Measurements from ENCODE around the gene ZRANB1. TPM values are rescaled to one million over a fixed set of nuclear protein-coding genes. Genes with fewer than 3 reads are reported as not detected.

ZRANB1 gene
- polyA plus RNA-seq, 4 donors, result 6.3 to 17.0 (median 8.2) TPM

- H3K36me3 ChIP-seq (ENCODE audit: control insufficient read depth in 3 of 3, insufficient read depth in 2 of 3, low read depth in 1 of 3, low read length in 3 of 3), result peaks cover 4 to 12% (median 6%) of the 10 kb centered on the region in 3 donors
- DNase-seq (no peak), FAIRE-seq (no peak)
- H3K4me1 ChIP-seq (ENCODE audit: control insufficient read depth in 3 of 3, insufficient read depth in 2 of 3, low read depth in 1 of 3, low read length in 2 of 3), result no peaks in the 10 kb centered on the region
- H3K27ac ChIP-seq (ENCODE audit: low read depth in 1 of 3, low read length in 2 of 3), result no peak overlapping the region
- WGBS, 3 donors, result 96 to 98% (median 97%) methylated on average over 5 of the region's 5 CpGs
- H3K27me3 ChIP-seq (ENCODE audit: control insufficient read depth in 3 of 3, insufficient read depth in 3 of 3, low read length in 3 of 3), result no peaks in the 10 kb centered on the region
- H3K9me3 ChIP-seq (ENCODE audit: control insufficient read depth in 2 of 2, insufficient read depth in 1 of 2, low read depth in 1 of 2, low read length in 1 of 2), result no peaks in the 10 kb centered on the region
- no peak overlapping the region for H3K4me3 ChIP-seq (ENCODE audit: low read depth in 1 of 3, low read length in 3 of 3)
Observed at GRCh38 chr10:124949543-124949942, 7.6 kb downstream of the ZRANB1 start.

DNA sequence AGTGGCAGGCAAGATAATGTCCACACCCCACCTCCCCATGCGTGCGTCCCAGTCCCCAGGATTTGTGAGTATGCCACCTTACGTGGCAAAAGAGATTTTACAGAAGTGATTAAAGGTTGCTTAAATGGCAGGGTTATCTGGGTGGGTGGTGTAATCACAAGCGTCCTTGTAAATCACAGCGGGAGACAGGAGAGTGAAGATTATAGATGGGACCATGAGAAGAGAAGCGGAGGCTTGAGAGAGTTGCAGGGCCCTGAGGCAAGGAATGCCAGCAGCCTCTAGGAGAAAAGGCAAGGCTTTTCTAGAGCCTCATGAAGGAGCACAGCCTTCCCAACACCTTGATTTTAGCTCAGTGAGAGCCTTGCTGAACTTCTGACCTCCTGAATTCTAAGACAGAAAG is 10.2 kb downstream of the ZRANB1 start:
- H3K4me3 ChIP-seq (ENCODE audit: low read depth in 1 of 3, low read length in 3 of 3), result no peak overlapping the region
- H3K4me1 ChIP-seq (ENCODE audit: control insufficient read depth in 3 of 3, insufficient read depth in 2 of 3, low read depth in 1 of 3, low read length in 2 of 3), result peaks cover 0 to 6% (median 0%) of the 10 kb centered on the region in 3 donors
- no peaks in the 10 kb centered on the region for H3K9me3 ChIP-seq (ENCODE audit: control insufficient read depth in 2 of 2, insufficient read depth in 1 of 2, low read depth in 1 of 2, low read length in 1 of 2)
- 85 to 93% (median 86%) methylated on average over 6 of the region's 6 CpGs for WGBS, 3 donors
- DNase-seq (no peak), FAIRE-seq (no peak)
- no peaks in the 10 kb centered on the region for H3K27me3 ChIP-seq (ENCODE audit: control insufficient read depth in 3 of 3, insufficient read depth in 3 of 3, low read length in 3 of 3)
- no peak overlapping the region for H3K27ac ChIP-seq (ENCODE audit: low read depth in 1 of 3, low read length in 2 of 3)
- peaks cover 4 to 7% (median 6%) of the 10 kb centered on the region in 3 donors for H3K36me3 ChIP-seq (ENCODE audit: control insufficient read depth in 3 of 3, insufficient read depth in 2 of 3, low read depth in 1 of 3, low read length in 3 of 3)

DNA sequence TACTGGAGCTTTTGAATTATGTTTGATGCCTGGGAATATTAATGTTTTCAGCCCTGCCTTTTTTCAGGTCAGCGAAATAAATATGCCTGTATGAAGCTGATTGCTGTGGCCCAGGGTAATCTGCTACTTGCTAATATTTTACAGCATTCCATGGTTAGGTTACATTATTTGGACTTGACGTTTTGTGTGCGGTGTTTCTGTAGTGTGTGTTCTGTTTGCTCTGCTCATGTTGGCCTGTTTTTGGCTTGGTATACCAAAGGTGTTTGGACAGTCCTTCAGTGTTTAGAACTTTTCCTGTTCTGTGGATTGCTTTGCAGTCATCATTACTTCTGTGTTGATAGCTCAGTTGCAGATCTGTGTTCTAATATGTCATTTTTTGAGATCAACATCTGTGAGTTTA is 11.5 kb downstream of the ZRANB1 start:
- Histone ChIP-seq H3K4me3 (ENCODE audit: low read depth in 1 of 3, low read length in 3 of 3) (no peak overlapping the region), H3K36me3 (ENCODE audit: control insufficient read depth in 3 of 3, insufficient read depth in 2 of 3, low read depth in 1 of 3, low read length in 3 of 3) (peaks cover 1 to 7% (median 1%) of the 10 kb centered on the region in 3 donors), H3K27ac (ENCODE audit: low read depth in 1 of 3, low read length in 2 of 3) (no peak overlapping the region), H3K4me1 (ENCODE audit: control insufficient read depth in 3 of 3, insufficient read depth in 2 of 3, low read depth in 1 of 3, low read length in 2 of 3) (peaks cover 0 to 6% (median 0%) of the 10 kb centered on the region in 3 donors), H3K9me3 (ENCODE audit: control insufficient read depth in 2 of 2, insufficient read depth in 1 of 2, low read depth in 1 of 2, low read length in 1 of 2) (no peaks in the 10 kb centered on the region), H3K27me3 (ENCODE audit: control insufficient read depth in 3 of 3, insufficient read depth in 3 of 3, low read length in 3 of 3) (no peaks in the 10 kb centered on the region)
- no peak for DNase-seq
- FAIRE-seq, result no peak
- WGBS, 3 donors, result 70 to 84% (median 79%) methylated on average over 3 of the region's 3 CpGs

DNA sequence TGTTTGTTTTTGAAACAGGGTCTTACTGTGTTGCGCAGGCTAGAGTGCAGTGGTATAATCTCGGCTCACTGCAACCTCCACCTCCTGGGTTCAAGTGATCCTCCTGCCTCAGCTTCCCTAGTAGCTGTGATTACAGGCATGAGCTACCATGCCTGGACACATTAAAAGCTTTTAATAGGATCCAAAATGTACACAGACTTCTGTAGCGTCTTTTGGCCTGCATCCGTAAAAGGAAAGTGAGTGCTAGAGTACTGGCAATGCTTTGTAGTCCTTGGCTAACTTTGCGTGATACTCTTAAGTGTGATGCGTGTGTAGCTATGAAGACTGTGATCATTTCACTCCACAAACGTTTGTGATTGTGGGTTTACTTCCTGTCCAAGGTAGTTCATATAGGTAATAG is 13.3 kb downstream of the ZRANB1 start:
- WGBS, 3 donors, result 62 to 79% (median 76%) methylated on average over 7 of the region's 7 CpGs
- Histone ChIP-seq H3K9me3 (ENCODE audit: control insufficient read depth in 2 of 2, insufficient read depth in 1 of 2, low read depth in 1 of 2, low read length in 1 of 2) (no peaks in the 10 kb centered on the region), H3K4me1 (ENCODE audit: control insufficient read depth in 3 of 3, insufficient read depth in 2 of 3, low read depth in 1 of 3, low read length in 2 of 3) (peaks cover 0 to 6% (median 0%) of the 10 kb centered on the region in 3 donors), H3K36me3 (ENCODE audit: control insufficient read depth in 3 of 3, insufficient read depth in 2 of 3, low read depth in 1 of 3, low read length in 3 of 3) (no peaks in the 10 kb centered on the region), H3K4me3 (ENCODE audit: low read depth in 1 of 3, low read length in 3 of 3) (no peak overlapping the region), H3K27ac (ENCODE audit: low read depth in 1 of 3, low read length in 2 of 3) (peak overlapping the region in 1 of 3 donors; percentile 14), H3K27me3 (ENCODE audit: control insufficient read depth in 3 of 3, insufficient read depth in 3 of 3, low read length in 3 of 3) (no peaks in the 10 kb centered on the region)
- DNase-seq, result no peak
- FAIRE-seq, result no peak

GRCh38 chr10:124955868-124956267 is 13.9 kb downstream of the ZRANB1 start:
- 66 to 86% (median 86%) methylated on average over 10 of the region's 10 CpGs for WGBS, 3 donors
- Histone ChIP-seq H3K36me3 (ENCODE audit: control insufficient read depth in 3 of 3, insufficient read depth in 2 of 3, low read depth in 1 of 3, low read length in 3 of 3) (peaks cover 0 to 2% (median 0%) of the 10 kb centered on the region in 3 donors), H3K4me1 (ENCODE audit: control insufficient read depth in 3 of 3, insufficient read depth in 2 of 3, low read depth in 1 of 3, low read length in 2 of 3) (peaks cover 0 to 6% (median 0%) of the 10 kb centered on the region in 3 donors), H3K27ac (ENCODE audit: low read depth in 1 of 3, low read length in 2 of 3) (no peak overlapping the region), H3K9me3 (ENCODE audit: control insufficient read depth in 2 of 2, insufficient read depth in 1 of 2, low read depth in 1 of 2, low read length in 1 of 2) (no peaks in the 10 kb centered on the region), H3K27me3 (ENCODE audit: control insufficient read depth in 3 of 3, insufficient read depth in 3 of 3, low read length in 3 of 3) (no peaks in the 10 kb centered on the region), H3K4me3 (ENCODE audit: low read depth in 1 of 3, low read length in 3 of 3) (no peak overlapping the region)
- FAIRE-seq (no peak), DNase-seq (no peak)

DNA sequence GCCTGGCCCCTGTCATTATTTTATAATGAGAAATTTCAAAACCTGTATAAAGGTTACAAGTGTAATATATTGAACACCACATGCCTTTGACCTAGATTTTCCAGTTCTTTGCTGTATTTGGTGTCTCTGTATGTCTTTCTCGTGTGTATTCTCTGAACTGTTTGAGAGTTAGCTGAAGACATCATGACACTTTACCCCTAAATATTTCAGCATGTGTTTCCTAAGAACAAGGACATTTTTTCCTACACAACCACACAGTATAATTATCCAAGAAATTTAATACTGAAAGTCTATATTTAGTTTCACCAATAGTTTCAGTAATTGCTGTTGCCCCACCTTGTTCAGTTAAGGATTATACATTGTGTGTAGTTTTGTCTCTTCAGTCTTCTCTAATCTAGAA is 14.8 kb downstream of the ZRANB1 start:
- H3K4me1 ChIP-seq (ENCODE audit: control insufficient read depth in 3 of 3, insufficient read depth in 2 of 3, low read depth in 1 of 3, low read length in 2 of 3), result peaks cover 0 to 6% (median 0%) of the 10 kb centered on the region in 3 donors
- H3K27me3 ChIP-seq (ENCODE audit: control insufficient read depth in 3 of 3, insufficient read depth in 3 of 3, low read length in 3 of 3), result no peaks in the 10 kb centered on the region
- H3K36me3 ChIP-seq (ENCODE audit: control insufficient read depth in 3 of 3, insufficient read depth in 2 of 3, low read depth in 1 of 3, low read length in 3 of 3), result peaks cover 0 to 2% (median 0%) of the 10 kb centered on the region in 3 donors
- no peaks in the 10 kb centered on the region for H3K9me3 ChIP-seq (ENCODE audit: control insufficient read depth in 2 of 2, insufficient read depth in 1 of 2, low read depth in 1 of 2, low read length in 1 of 2)
- H3K4me3 ChIP-seq (ENCODE audit: low read depth in 1 of 3, low read length in 3 of 3), result no peak overlapping the region
- no peak for DNase-seq
- no peak for FAIRE-seq
- WGBS, 3 donors, result 72 to 86% (median 79%) methylated on average over 1 of the region's 1 CpG
- H3K27ac ChIP-seq (ENCODE audit: low read depth in 1 of 3, low read length in 2 of 3), result no peak overlapping the region

DNA sequence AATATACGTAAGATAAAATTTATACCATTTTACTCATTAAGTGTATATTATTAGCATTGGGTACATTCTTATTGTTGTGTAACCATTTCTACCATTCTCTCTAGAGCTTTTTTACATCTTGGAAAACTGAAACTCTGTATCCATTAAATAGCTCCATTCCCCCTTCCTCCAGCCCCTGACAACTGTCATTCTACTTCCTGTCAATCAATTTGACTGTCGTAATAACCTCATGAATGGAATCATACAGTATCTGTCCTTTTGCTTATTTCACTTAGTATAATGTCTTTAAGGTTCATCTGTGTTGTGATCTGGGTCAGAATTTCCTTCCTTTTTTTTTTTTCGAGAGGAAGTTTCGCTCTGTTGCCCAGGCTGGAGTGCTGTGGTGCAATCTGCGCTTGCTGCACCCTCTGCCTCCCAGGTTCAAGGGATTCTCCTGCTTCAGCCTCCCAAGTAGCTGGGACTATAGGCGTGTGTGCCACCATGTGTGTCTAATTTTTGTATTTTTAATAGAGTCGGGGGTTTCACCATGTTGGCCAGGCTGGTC is 15.6 kb downstream of the ZRANB1 start:
- peaks cover 0 to 6% (median 0%) of the 10 kb centered on the region in 3 donors for H3K4me1 ChIP-seq (ENCODE audit: control insufficient read depth in 3 of 3, insufficient read depth in 2 of 3, low read depth in 1 of 3, low read length in 2 of 3)
- H3K9me3 ChIP-seq (ENCODE audit: control insufficient read depth in 2 of 2, insufficient read depth in 1 of 2, low read depth in 1 of 2, low read length in 1 of 2), result no peaks in the 10 kb centered on the region
- H3K36me3 ChIP-seq (ENCODE audit: control insufficient read depth in 3 of 3, insufficient read depth in 2 of 3, low read depth in 1 of 3, low read length in 3 of 3), result peaks cover 0 to 4% (median 0%) of the 10 kb centered on the region in 3 donors
- H3K27ac ChIP-seq (ENCODE audit: low read depth in 1 of 3, low read length in 2 of 3), result no peak overlapping the region
- H3K4me3 ChIP-seq (ENCODE audit: low read depth in 1 of 3, low read length in 3 of 3), result no peak overlapping the region
- WGBS, 3 donors, result 81 to 92% (median 84%) methylated on average over 7 of the region's 7 CpGs
- FAIRE-seq, result no peak
- no peaks in the 10 kb centered on the region for H3K27me3 ChIP-seq (ENCODE audit: control insufficient read depth in 3 of 3, insufficient read depth in 3 of 3, low read length in 3 of 3)
- DNase-seq, result no peak

- no peaks in the 10 kb centered on the region for H3K27me3 ChIP-seq (ENCODE audit: control insufficient read depth in 3 of 3, insufficient read depth in 3 of 3, low read length in 3 of 3)
- no peaks in the 10 kb centered on the region for H3K9me3 ChIP-seq (ENCODE audit: control insufficient read depth in 2 of 2, insufficient read depth in 1 of 2, low read depth in 1 of 2, low read length in 1 of 2)
- no peak overlapping the region for H3K27ac ChIP-seq (ENCODE audit: low read depth in 1 of 3, low read length in 2 of 3)
- peaks cover 0 to 6% (median 0%) of the 10 kb centered on the region in 3 donors for H3K4me1 ChIP-seq (ENCODE audit: control insufficient read depth in 3 of 3, insufficient read depth in 2 of 3, low read depth in 1 of 3, low read length in 2 of 3)
- WGBS, 3 donors, result 96 to 99% (median 96%) methylated on average over 3 of the region's 3 CpGs
- FAIRE-seq, result no peak
- no peak for DNase-seq
- no peak overlapping the region for H3K4me3 ChIP-seq (ENCODE audit: low read depth in 1 of 3, low read length in 3 of 3)
- H3K36me3 ChIP-seq (ENCODE audit: control insufficient read depth in 3 of 3, insufficient read depth in 2 of 3, low read depth in 1 of 3, low read length in 3 of 3), result peaks cover 0 to 4% (median 0%) of the 10 kb centered on the region in 3 donors
Observed at GRCh38 chr10:124959564-124959963, 17.6 kb downstream of the ZRANB1 start.

GRCh38 chr10:124961248-124961570 is 19.3 kb downstream of the ZRANB1 start:
- no peaks in the 10 kb centered on the region for H3K27me3 ChIP-seq (ENCODE audit: control insufficient read depth in 3 of 3, insufficient read depth in 3 of 3, low read length in 3 of 3)
- no peak overlapping the region for H3K4me3 ChIP-seq (ENCODE audit: low read depth in 1 of 3, low read length in 3 of 3)
- no peak overlapping the region for H3K27ac ChIP-seq (ENCODE audit: low read depth in 1 of 3, low read length in 2 of 3)
- no peaks in the 10 kb centered on the region for H3K4me1 ChIP-seq (ENCODE audit: control insufficient read depth in 3 of 3, insufficient read depth in 2 of 3, low read depth in 1 of 3, low read length in 2 of 3)
- H3K36me3 ChIP-seq (ENCODE audit: control insufficient read depth in 3 of 3, insufficient read depth in 2 of 3, low read depth in 1 of 3, low read length in 3 of 3), result peaks cover 0 to 4% (median 0%) of the 10 kb centered on the region in 3 donors
- DNase-seq (no peak), FAIRE-seq (no peak)
- WGBS, 3 donors, result 69 to 82% (median 80%) methylated on average over 4 of the region's 4 CpGs
- no peaks in the 10 kb centered on the region for H3K9me3 ChIP-seq (ENCODE audit: control insufficient read depth in 2 of 2, insufficient read depth in 1 of 2, low read depth in 1 of 2, low read length in 1 of 2)
